Ishikawa (cell line): Measurements from ENCODE around the gene ITGA8.

Experiments used
- CEBPB ChIP-seq: IDR thresholded peaks from 2 replicates; pipeline ENCODE4 v1.6.1; 2012
- CREB1 ChIP-seq: IDR thresholded peaks from 2 replicates; pipeline ENCODE4 v1.6.1; 2012; ENCODE audit warnings: low read depth
- EP300 ChIP-seq: IDR thresholded peaks from 2 replicates; pipeline ENCODE4 v1.6.1; 2012; ENCODE audit warnings: borderline replicate concordance
- FOXM1 ChIP-seq: IDR thresholded peaks from 2 replicates; pipeline ENCODE4 v1.6.1; 2012; ENCODE audit warnings: low read depth, borderline replicate concordance
- TAF1 ChIP-seq: IDR thresholded peaks from 2 replicates; pipeline ENCODE4 v1.6.1; 2012; ENCODE audit warnings: low read depth, mild to moderate bottlenecking
- YY1 ChIP-seq: IDR thresholded peaks from 2 replicates; pipeline ENCODE4 v1.6.1; 2012; ENCODE audit warnings: low read depth
- TF ChIP-seq, protein P1 (sequence below): IDR thresholded peaks from 2 replicates; pipeline ENCODE4 v1.6.1; 2012; ENCODE audit warnings: low read depth, mild to moderate bottlenecking
- TF ChIP-seq, protein P2 (sequence below): IDR thresholded peaks from 2 replicates; pipeline ENCODE4 v1.6.1; 2012

DNA sequence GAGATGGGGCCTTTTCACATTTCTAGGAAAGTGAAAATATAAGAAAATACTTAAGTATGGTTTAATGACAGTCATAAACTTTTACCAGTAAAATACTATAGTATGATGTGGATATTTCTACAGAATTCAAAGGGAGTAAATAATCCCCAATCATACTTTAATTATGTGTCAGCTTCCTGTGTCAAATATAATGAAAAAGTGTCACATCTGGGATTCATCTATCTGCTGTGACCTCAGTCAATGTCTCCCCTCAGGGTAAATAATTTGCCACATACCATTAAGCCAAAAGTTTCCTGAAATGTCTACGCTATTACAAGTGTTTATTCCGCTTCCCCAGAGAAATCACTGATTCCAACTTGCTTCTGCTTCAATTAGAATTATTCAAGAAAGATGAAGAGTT, 110.5 kb downstream of the ITGA8 start:
- TF ChIP-seq, protein P1, sequence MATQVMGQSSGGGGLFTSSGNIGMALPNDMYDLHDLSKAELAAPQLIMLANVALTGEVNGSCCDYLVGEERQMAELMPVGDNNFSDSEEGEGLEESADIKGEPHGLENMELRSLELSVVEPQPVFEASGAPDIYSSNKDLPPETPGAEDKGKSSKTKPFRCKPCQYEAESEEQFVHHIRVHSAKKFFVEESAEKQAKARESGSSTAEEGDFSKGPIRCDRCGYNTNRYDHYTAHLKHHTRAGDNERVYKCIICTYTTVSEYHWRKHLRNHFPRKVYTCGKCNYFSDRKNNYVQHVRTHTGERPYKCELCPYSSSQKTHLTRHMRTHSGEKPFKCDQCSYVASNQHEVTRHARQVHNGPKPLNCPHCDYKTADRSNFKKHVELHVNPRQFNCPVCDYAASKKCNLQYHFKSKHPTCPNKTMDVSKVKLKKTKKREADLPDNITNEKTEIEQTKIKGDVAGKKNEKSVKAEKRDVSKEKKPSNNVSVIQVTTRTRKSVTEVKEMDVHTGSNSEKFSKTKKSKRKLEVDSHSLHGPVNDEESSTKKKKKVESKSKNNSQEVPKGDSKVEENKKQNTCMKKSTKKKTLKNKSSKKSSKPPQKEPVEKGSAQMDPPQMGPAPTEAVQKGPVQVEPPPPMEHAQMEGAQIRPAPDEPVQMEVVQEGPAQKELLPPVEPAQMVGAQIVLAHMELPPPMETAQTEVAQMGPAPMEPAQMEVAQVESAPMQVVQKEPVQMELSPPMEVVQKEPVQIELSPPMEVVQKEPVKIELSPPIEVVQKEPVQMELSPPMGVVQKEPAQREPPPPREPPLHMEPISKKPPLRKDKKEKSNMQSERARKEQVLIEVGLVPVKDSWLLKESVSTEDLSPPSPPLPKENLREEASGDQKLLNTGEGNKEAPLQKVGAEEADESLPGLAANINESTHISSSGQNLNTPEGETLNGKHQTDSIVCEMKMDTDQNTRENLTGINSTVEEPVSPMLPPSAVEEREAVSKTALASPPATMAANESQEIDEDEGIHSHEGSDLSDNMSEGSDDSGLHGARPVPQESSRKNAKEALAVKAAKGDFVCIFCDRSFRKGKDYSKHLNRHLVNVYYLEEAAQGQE = no peak
- TF ChIP-seq EP300 (no peak), CREB1 (no peak), FOXM1 (no peak), CEBPB (no peak), TAF1 (no peak), YY1 (no peak)
- TF ChIP-seq, protein P2, sequence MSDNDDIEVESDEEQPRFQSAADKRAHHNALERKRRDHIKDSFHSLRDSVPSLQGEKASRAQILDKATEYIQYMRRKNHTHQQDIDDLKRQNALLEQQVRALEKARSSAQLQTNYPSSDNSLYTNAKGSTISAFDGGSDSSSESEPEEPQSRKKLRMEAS = no peak
